ENCODE data around the gene BDH1.

- TF ChIP-seq, protein P1, sequence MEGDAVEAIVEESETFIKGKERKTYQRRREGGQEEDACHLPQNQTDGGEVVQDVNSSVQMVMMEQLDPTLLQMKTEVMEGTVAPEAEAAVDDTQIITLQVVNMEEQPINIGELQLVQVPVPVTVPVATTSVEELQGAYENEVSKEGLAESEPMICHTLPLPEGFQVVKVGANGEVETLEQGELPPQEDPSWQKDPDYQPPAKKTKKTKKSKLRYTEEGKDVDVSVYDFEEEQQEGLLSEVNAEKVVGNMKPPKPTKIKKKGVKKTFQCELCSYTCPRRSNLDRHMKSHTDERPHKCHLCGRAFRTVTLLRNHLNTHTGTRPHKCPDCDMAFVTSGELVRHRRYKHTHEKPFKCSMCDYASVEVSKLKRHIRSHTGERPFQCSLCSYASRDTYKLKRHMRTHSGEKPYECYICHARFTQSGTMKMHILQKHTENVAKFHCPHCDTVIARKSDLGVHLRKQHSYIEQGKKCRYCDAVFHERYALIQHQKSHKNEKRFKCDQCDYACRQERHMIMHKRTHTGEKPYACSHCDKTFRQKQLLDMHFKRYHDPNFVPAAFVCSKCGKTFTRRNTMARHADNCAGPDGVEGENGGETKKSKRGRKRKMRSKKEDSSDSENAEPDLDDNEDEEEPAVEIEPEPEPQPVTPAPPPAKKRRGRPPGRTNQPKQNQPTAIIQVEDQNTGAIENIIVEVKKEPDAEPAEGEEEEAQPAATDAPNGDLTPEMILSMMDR (IDR thresholded peaks at IDR 0.05; ENCODE audit: low read depth, low read length): no peak
- TF ChIP-seq EZH2phosphoT487 (IDR thresholded peaks at IDR 0.05; ENCODE audit: low read depth): no peak
Measured at GRCh38 chr3:197475997-197476525, 79.7 kb downstream of the BDH1 start.

Data from OCI-LY3 (cell line).